RWPE1 (cell line): ENCODE data around the gene PDE1C.
"Not testable (repeated sequence)": the region's sequence is repeated elsewhere in the genome, so short reads cannot be mapped to it uniquely, and the experiment has no call there.

Experiments used
- CTCF ChIA-PET: fragments of 350-600 bp; sonication (Branson Sonifier 250); formaldehyde crosslinking; extraction: SDS; loops from one replicate; lab custom pipeline; 2021; lab: Yijun Ruan, JAX
- POLR2A ChIA-PET: fragments of 400-600 bp; formaldehyde crosslinking; extraction: SDS; loops from one replicate; lab custom pipeline; 2020; ENCODE audit warnings: antibody characterized with exemption; ENCODE audit not compliant: low non-redundant PET; lab: Yijun Ruan, JAX
- DNase-seq: peaks from one replicate; pipeline ENCODE4 v3.0.0; 2012; ENCODE audit warnings: low spot score
- H3K27ac ChIP-seq: fragments of 450-650 bp; 2 replicates; pipeline ENCODE4 v1.5.1; 2017
- CTCF ChIP-seq: fragments of 450-650 bp; conservative IDR thresholded peaks from 2 replicates; pipeline ENCODE4 v1.5.1; 2017; ENCODE audit warnings: low read depth, mild to moderate bottlenecking

The PDE1C gene

GRCh38 chr7:31851119-31851518 is 219.1 kb downstream of the PDE1C start:
- ChIA-PET CTCF (interaction anchor here (0.7 kb wide), 1 partner anchor 443 kb away, joined by 3 read pairs; no protein-coding TSS in a partner anchor), POLR2A (no interaction called here)
- no peak for TF ChIP-seq CTCF
- no peak for DNase-seq
- no peak overlapping the region for H3K27ac ChIP-seq

GRCh38 chr7:31850601-31851000 is 219.6 kb downstream of the PDE1C start:
- no peak for DNase-seq
- CTCF ChIA-PET: no interaction called here
- POLR2A ChIA-PET: no interaction called here
- H3K27ac ChIP-seq: no peak overlapping the region
- TF ChIP-seq CTCF: no peak

GRCh38 chr7:31850066-31850465 is 220.1 kb downstream of the PDE1C start:
- no peak overlapping the region for H3K27ac ChIP-seq
- no peak for DNase-seq
- CTCF ChIA-PET: no interaction called here
- TF ChIP-seq CTCF: no peak
- POLR2A ChIA-PET: no interaction called here

- ChIA-PET CTCF (no interaction called here), POLR2A (no interaction called here)
- H3K27ac ChIP-seq: no peak overlapping the region
- TF ChIP-seq CTCF: no peak
- no peak for DNase-seq
These were observed 234.7 kb downstream of the PDE1C start for GRCh38 chr7:31835471-31835870.

- POLR2A ChIA-PET, H3K27ac ChIP-seq, DNase-seq, CTCF ChIA-PET: not testable (repeated sequence)
These were observed 236.6 kb downstream of the PDE1C start for GRCh38 chr7:31833625-31834024.

- ChIA-PET CTCF (no interaction called here), POLR2A (no interaction called here)
- no peak for TF ChIP-seq CTCF
- H3K27ac ChIP-seq: no peak overlapping the region
- DNase-seq: no peak
These were observed 241.7 kb downstream of the PDE1C start for GRCh38 chr7:31828520-31828919.

- no peak for TF ChIP-seq CTCF
- no peak overlapping the region for H3K27ac ChIP-seq
- no peak for DNase-seq
- CTCF ChIA-PET: interaction anchor here (0.6 kb wide), 1 partner anchor 1007 kb away, joined by 3 read pairs; no protein-coding TSS in a partner anchor
- POLR2A ChIA-PET: no interaction called here
These were observed 244.6 kb downstream of the PDE1C start for GRCh38 chr7:31825576-31825975.
